Mucosa of descending colon (tissue), 3 donors: ENCODE measurements around the gene SLC25A23. TPM values are rescaled to one million over a fixed set of nuclear protein-coding genes. Genes with fewer than 3 reads are reported as not detected.

Experiments used
- ATAC-seq: fragments of 200-7000 bp; cut with Tn5 transposase; one replicate; pipeline ENCODE4 v1.9.1; 2020; ENCODE audit warnings: mild to moderate bottlenecking, moderate library complexity
- DNase-seq, 3 donors: peaks; one replicate each; pipeline ENCODE4 v3.0.0-alpha.2; 2020
- H3K36me3 ChIP-seq: fragments of 200-600 bp; one replicate; pipeline ENCODE4 v1.8.0; 2021; ENCODE audit warnings: low read depth, mild to moderate bottlenecking
- H3K4me1 ChIP-seq: fragments of 200-600 bp; one replicate; pipeline ENCODE4 v1.8.0; 2021; ENCODE audit warnings: low read depth, mild to moderate bottlenecking
- H3K4me3 ChIP-seq: fragments of 200-600 bp; one replicate; pipeline ENCODE4 v1.8.0; 2021; ENCODE audit warnings: mild to moderate bottlenecking
- H3K9me3 ChIP-seq: fragments of 200-600 bp; one replicate; pipeline ENCODE4 v1.8.0; 2021; ENCODE audit warnings: mild to moderate bottlenecking
- CTCF ChIP-seq: fragments of 200-600 bp; IDR thresholded peaks from one replicate; pipeline ENCODE4 v1.8.0; 2022; ENCODE audit warnings: antibody characterized with exemption, mild to moderate bottlenecking
- intact Hi-C, 2 donors: fragments of 100-400 bp; cut with DNase I in 1 of 2; cut with micrococcal nuclease in 1 of 2; formaldehyde crosslinking; loops; one replicate each; pipeline versions ENCODE4 v1.11.0 to v1.11.1; 2022; cut with DNase I, micrococcal nuclease
- total RNA-seq, 3 donors: library from RNA; stranded (reverse); fragmentation: NEBNext Ultra II Directional in 2 of 3; extraction: Animal tissue kit (Norgen Biotek cat#: 25700) in 2 of 3; gene quantifications; one replicate each; pipeline versions ENCODE4 v1.2.1 to v1.2.4, GENCODE V29; 2021 to 2023
- donor health status: DM: no; HTN: no; CAD: no; lungs with moderate emphysema.
- donor health status: DM: no; HTN: no; CAD: no.
- donor health status: DM: no; HTN: yes; CAD: no.

Gene SLC25A23
- total RNA-seq, 3 donors from 2014 or later: 106 to 181 (median 116) TPM

DNA sequence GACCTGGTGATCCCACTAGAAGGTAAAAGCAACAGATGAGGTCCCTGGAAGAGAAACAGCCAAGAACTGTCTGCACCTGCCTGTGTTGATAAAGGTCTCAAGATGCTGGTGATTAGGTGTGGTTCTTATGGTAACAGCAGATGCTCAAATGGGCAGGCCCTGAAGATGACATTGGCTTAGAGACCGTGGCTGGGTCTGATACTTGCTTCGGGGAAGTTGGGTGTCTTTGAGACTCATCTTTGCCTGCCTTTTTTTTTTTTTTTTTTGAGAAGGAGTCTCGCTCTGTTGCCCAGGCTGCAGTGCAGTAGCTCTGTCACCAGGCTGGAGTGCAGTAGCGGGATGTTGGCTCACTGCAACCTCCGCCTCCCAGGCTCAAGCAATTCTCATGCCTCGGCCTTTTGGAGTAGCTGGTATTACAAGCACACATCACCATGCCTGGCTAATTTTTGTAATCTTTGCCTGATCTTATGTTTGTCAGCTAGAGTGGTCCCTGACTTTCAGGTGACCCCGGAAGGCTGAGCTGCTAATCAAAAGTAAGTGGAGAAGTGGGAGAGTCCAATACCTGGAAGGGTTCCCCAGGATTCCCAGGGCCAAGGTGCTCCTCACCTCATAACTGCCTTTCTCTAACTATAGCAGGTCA is 7.9 kb downstream of the SLC25A23 start:
- peaks cover 8% of the 10 kb centered on the region for H3K36me3 ChIP-seq
- intact Hi-C loops: no loop called here
- H3K4me3 ChIP-seq: no peak overlapping the region
- peaks cover 7% of the 10 kb centered on the region for H3K9me3 ChIP-seq
- no peak for TF ChIP-seq CTCF
- DNase-seq: no peak
- ATAC-seq: no peak
- H3K4me1 ChIP-seq: no peaks in the 10 kb centered on the region

GRCh38 chr19:6450166-6450565 is 9.4 kb downstream of the SLC25A23 start:
- no peak for TF ChIP-seq CTCF
- Histone ChIP-seq H3K4me3 (no peak overlapping the region), H3K9me3 (peaks cover 7% of the 10 kb centered on the region), H3K36me3 (peaks cover 8% of the 10 kb centered on the region), H3K4me1 (no peaks in the 10 kb centered on the region)
- intact Hi-C loops: no loop called here
- DNase-seq: no peak
- no peak for ATAC-seq

- intact Hi-C loops: no loop called here
- no peak for TF ChIP-seq CTCF
- DNase-seq (no peak), ATAC-seq (no peak)
- Histone ChIP-seq H3K9me3 (no peaks in the 10 kb centered on the region), H3K36me3 (no peaks in the 10 kb centered on the region), H3K4me1 (no peaks in the 10 kb centered on the region), H3K4me3 (no peak overlapping the region)
Observed at GRCh38 chr19:6448045-6448444, 11.5 kb downstream of the SLC25A23 start.

GRCh38 chr19:6446452-6446851 is 13.1 kb downstream of the SLC25A23 start:
- Histone ChIP-seq H3K4me3 (no peak overlapping the region), H3K9me3 (no peaks in the 10 kb centered on the region), H3K4me1 (no peaks in the 10 kb centered on the region), H3K36me3 (no peaks in the 10 kb centered on the region)
- no peak for TF ChIP-seq CTCF
- ATAC-seq (no peak), DNase-seq (no peak)
- intact Hi-C loops: no loop called here

DNA sequence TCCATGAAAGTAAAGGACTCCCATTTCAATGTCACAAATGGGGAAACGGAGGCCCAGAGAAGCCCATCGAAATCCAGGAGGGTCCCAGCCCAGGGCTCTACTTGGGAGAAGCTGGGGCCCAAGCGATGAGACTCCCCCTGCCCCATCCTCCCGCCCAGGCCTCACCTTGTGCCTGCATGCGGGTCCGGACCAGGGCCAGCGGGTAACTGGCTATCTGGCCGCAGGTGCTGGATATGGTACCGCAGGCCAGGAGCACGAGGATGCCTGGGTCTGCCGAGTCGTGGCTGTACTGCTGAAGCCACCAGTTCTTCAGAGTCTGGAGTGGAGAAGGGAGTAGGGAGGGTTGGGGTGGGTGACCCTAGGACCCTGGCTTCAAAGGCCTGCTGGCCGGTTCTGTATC is 15.6 kb downstream of the SLC25A23 start:
- Histone ChIP-seq H3K4me1 (no peaks in the 10 kb centered on the region), H3K9me3 (no peaks in the 10 kb centered on the region), H3K36me3 (no peaks in the 10 kb centered on the region), H3K4me3 (no peak overlapping the region)
- no peak for DNase-seq
- intact Hi-C loops: no loop called here
- ATAC-seq: no peak
- no peak for TF ChIP-seq CTCF
